HUES48 (cell line): ENCODE data around the gene BHLHE23.

Experiments used
- H3K27ac ChIP-seq: one replicate; pipeline ENCODE4 v1.7.0; 2013; ENCODE audit warnings: low read depth, low read length, inconsistent platforms
- H3K27me3 ChIP-seq: 2 replicates; pipeline ENCODE4 v1.6.1; 2013; ENCODE audit warnings: mild to moderate bottlenecking, low read length; ENCODE audit not compliant: control insufficient read depth, insufficient read depth
- H3K36me3 ChIP-seq: 2 replicates; pipeline ENCODE4 v1.6.1; 2013; ENCODE audit warnings: low read length; ENCODE audit not compliant: control insufficient read depth, insufficient read depth
- H3K4me1 ChIP-seq: 2 replicates; pipeline ENCODE4 v1.6.1; 2013; ENCODE audit warnings: mild to moderate bottlenecking, low read length; ENCODE audit not compliant: control insufficient read depth, insufficient read depth
- H3K4me3 ChIP-seq: 2 replicates; pipeline ENCODE4 v1.5.1; 2013; ENCODE audit warnings: mild to moderate bottlenecking, low read depth, low read length
- H3K9ac ChIP-seq: 2 replicates; pipeline ENCODE4 v1.6.1; 2013; ENCODE audit warnings: mild to moderate bottlenecking, low read depth, low read length, moderate library complexity
- H3K9me3 ChIP-seq: 2 replicates; pipeline ENCODE4 v1.6.1; 2013; ENCODE audit warnings: low read length; ENCODE audit not compliant: control insufficient read depth, insufficient read depth

Gene BHLHE23

DNA sequence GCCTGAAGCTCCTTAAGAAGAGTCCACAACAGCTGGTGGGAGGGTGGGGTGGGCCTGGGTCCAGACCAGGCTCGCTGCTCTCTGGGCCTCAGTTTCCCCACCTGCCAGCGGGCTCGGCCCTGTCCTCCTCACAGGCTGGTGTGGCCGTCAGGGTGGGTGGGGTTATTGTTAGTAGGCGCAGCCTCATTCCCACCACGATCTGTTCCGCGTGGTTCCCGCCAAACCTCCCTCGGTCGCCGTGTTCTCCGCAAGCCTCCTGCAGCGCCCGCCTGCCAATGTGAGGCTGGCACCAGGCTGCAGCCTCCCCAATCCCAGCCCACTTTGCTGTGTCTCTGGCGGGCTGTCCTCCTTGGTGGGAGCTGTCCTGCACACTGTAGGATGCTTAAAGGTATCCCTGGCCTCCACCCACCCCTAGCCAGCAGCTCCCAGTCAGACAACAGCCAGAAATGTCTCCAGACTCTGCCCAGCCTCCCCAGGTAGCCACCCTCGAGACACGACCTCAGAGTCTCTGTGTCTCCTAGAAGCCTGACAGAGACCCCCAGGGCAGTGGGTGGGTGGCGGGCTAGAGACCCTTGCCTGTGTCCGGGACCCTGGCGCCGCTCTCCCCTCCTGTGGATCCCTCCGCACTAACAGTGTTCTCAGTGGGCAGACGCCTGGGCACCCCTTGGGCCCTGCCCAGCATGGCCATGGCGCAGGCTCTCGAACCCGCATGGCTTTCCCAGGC, 39.0 kb downstream of the BHLHE23 start:
- H3K27me3 ChIP-seq, result peaks cover 6% of the 10 kb centered on the region
- no peak overlapping the region for H3K9ac ChIP-seq
- no peaks in the 10 kb centered on the region for H3K4me1 ChIP-seq
- H3K27ac ChIP-seq, result no peak overlapping the region
- H3K4me3 ChIP-seq, result no peak overlapping the region
- H3K36me3 ChIP-seq, result 0 out of 2 replicates have a peak, but pooled peaks cover 9% of the 10 kb centered on the region
- H3K9me3 ChIP-seq, result no peaks in the 10 kb centered on the region

DNA sequence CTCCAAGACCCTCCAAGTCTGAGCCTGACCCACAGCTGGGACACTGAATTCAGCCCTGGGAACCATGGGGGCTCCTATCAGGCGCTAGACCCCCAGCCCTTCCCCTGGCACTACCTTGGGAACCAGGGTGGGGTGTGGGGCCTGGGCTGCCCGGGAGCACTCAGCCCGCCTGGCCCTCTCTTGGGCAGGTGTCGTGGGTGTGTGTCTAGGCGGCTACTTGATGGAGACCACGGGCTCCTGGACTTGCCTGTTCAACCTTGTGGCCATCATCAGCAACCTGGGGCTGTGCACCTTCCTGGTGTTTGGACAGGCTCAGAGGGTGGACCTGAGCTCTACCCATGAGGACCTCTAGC, 39.6 kb downstream of the BHLHE23 start:
- Histone ChIP-seq H3K27me3 (peaks cover 1% of the 10 kb centered on the region; the same call in 1 of the 2 replicates), H3K9ac (no peak overlapping the region), H3K9me3 (no peaks in the 10 kb centered on the region), H3K4me3 (no peak overlapping the region), H3K36me3 (peaks cover 15% of the 10 kb centered on the region; the same call in 1 of the 2 replicates), H3K27ac (no peak overlapping the region), H3K4me1 (no peaks in the 10 kb centered on the region)

DNA sequence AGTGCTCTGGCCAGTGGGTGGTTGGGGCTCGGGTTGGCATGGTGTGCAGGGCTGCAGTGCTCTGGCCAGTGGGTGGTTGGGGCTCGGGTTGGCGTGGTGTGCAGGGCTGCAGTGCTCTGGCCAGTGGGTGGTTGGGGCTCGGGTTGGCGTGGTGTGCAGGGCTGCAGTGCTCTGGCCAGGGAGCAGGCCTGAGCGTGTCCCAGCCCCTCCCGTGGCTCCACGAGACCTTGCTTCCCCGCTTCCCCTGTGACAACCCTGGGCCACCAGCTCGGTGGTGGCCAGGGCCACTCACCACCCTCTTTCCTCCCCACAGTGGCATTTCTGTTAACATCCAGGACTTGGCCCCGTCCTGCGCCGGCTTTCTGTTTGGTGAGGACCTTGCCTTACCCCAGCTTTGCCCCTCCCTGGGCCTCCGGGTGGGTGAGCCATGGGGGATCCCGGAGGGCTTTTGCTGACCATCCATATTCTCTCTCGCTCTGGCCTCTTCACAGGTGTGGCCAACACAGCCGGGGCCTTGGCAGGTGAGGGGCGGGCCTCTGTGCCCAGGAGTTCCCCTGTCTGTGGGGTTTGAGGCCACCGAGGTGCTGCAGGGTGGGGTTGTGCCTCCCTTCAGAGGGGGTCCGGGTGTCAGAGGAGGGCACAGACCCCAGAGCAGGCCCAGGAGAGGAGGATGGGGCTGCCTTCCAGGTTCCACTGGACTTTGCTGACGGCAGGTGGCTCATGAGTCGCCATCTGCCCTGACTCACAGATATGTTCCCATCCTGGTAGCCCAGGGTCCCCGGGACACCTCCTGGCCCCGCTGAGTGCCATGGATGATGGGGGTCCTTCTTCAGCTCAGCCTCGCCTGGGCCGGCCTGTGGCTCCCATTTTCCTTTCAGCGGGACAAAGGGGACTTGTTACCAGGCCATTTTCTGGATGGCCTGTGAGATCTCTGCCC, 40.3 kb downstream of the BHLHE23 start:
- H3K9ac ChIP-seq, result no peak overlapping the region
- peaks cover 18% of the 10 kb centered on the region; the same call in 1 of the 2 replicates for H3K36me3 ChIP-seq
- H3K27me3 ChIP-seq, result no peaks in the 10 kb centered on the region
- H3K4me3 ChIP-seq, result no peak overlapping the region
- no peak overlapping the region for H3K27ac ChIP-seq
- no peaks in the 10 kb centered on the region for H3K4me1 ChIP-seq
- H3K9me3 ChIP-seq, result no peaks in the 10 kb centered on the region

DNA sequence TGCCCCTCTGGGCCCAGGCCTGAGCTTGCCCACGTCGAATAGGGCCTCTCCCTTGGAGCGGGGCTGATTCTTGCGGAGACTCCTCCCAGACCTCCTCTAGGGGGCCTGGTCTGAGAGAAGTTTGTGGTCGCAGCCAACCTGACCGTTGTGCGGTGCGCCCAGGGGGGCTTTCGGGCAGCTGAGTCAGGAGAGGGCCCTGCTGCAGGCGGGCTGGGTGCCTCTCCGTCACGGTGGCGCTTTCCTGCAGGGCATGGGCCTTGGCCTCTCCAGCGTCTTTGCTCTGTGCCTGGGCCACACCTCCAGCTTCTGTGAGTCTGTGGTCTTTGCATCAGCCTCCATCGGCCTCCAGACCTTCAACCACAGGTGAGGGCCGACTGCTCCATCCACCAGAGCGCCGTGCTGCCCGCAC, 41.4 kb downstream of the BHLHE23 start:
- no peaks in the 10 kb centered on the region for H3K4me1 ChIP-seq
- no peaks in the 10 kb centered on the region for H3K9me3 ChIP-seq
- H3K27me3 ChIP-seq, result no peaks in the 10 kb centered on the region
- no peak overlapping the region for H3K9ac ChIP-seq
- no peak overlapping the region for H3K4me3 ChIP-seq
- peaks cover 18% of the 10 kb centered on the region; the same call in 1 of the 2 replicates for H3K36me3 ChIP-seq
- no peak overlapping the region for H3K27ac ChIP-seq

DNA sequence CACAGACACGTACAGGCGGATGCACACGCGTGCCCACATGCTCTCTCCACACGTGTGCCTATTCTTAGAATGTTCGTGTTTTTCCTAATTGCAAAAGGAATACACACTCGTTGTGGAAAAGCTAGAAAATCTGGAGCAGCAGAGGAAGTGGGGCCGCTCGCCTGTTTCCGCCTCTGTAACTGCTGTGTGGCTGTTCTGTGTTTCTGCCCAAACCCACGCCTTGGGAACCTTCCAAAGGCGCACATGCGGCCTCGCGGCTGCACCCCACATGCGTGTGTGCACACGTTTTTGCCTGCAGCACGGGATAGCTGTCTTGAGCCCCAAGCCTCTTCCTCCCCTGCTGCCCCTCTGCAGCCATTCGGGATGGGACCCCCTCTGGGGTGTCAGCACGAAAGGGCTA, 42.1 kb downstream of the BHLHE23 start:
- Histone ChIP-seq H3K27me3 (no peaks in the 10 kb centered on the region), H3K4me3 (no peak overlapping the region), H3K4me1 (no peaks in the 10 kb centered on the region), H3K9me3 (no peaks in the 10 kb centered on the region), H3K36me3 (peaks cover 18% of the 10 kb centered on the region; the same call in 1 of the 2 replicates), H3K9ac (no peak overlapping the region), H3K27ac (no peak overlapping the region)

DNA sequence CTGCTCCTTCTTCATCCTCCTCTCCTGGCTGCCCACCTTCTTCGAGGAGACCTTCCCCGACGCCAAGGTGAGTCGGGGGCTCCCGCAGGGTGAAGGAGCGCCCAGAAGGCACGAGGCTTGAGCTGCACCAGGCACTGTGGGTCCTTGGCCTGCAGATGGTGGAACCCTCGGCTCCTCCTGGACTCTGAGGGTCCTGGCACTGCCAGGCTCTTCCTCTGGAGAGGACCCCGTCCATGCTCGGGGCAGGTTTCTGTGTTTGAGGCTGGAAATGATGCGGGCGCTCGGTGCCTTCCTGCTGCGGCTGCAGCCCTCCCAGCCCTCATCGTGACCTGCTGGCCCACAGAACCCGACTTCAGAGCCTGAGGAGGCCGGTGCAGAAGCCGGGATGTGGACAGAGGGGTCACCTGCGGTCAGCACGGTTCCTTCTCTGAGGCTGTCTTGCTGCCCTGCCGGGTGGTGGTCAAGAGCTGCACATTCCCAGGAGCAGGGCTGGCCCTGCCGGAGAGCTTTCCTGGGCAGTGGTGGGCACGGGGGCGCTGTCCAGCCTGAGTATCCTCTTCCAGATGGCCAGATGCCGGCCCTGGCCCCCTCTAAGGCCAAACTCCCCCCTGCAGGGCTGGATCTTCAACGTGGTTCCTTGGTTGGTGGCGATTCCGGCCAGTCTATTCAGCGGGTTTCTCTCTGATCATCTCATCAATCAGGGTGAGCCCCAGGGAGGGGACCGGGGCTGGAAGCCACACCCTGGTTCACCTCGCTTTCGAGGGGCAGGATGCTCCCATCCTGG, 43.0 kb downstream of the BHLHE23 start:
- Histone ChIP-seq H3K9ac (no peak overlapping the region), H3K36me3 (peaks cover 18% of the 10 kb centered on the region; the same call in 1 of the 2 replicates), H3K27me3 (no peaks in the 10 kb centered on the region), H3K4me3 (no peak overlapping the region), H3K9me3 (no peaks in the 10 kb centered on the region), H3K27ac (no peak overlapping the region), H3K4me1 (no peaks in the 10 kb centered on the region)

DNA sequence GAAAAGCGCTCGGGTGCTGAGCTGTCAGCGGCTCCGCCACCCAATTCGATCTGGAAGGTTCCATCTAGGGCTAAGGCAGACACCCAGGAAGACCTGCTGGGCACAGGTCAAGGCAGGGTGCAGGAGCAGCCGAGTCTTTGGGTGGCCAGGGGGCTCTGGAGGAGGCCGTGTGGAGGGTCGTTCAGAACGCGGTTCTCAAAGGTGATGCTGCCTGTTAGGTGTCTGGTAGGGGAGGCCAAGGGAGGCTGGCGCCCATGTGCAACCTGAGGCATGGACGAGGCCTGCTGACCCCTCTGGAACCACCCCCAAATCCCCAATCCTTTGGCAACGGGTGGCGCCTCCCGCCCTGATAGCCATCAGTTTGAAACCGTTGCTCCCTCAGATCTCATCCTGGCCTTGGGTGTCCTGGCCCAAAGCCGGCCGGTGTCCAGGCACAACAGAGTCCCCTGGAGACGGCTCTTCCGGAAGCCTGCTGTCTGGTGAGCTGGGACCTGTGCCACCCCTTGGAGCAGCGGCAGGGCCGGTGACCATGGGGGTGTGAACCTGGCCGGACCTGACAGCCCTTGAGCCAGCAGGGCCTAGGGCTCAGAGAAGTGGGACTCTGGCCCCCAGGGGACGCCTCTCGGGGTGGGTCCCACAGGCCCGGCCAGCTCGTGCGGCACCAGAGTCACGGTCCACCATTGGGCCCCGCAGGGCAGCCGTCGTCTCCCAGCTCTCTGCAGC, 43.7 kb downstream of the BHLHE23 start:
- Histone ChIP-seq H3K4me3 (no peak overlapping the region), H3K27me3 (no peaks in the 10 kb centered on the region), H3K4me1 (no peaks in the 10 kb centered on the region), H3K27ac (no peak overlapping the region), H3K9ac (no peak overlapping the region), H3K36me3 (peaks cover 19% of the 10 kb centered on the region; the same call in 1 of the 2 replicates), H3K9me3 (no peaks in the 10 kb centered on the region)

DNA sequence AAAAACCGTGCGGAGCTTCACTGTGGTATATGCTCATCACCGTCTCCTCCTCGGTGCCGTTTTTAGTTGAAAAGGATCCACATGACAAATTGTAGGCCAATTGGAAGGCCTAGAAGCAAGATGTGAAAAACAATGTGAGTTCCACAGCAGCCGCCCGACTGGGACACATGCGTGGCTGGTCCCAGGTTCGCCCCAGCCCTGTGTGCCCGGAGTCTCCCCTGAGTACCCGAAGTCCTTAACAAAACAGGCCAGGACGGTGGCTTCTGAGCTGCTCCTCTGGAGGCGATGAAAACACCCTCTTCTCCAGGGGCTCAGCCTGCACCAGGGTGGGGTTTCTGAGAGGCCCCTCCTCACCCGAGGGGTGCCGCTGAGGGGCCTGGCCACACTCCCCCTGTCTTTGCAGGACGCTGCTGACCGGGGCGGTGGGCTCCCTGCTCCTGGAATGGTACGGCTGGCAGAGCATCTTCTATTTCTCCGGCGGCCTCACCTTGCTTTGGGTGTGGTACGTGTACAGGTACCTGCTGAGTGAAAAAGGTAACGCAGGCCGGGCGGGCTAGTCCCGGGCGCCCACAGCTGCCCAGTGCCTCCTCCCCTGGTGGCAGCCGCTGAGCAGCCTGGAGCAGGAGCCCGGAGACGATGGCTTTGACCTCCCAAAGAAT, 44.4 kb downstream of the BHLHE23 start:
- Histone ChIP-seq H3K9me3 (no peaks in the 10 kb centered on the region), H3K4me3 (no peak overlapping the region), H3K36me3 (peaks cover 26% of the 10 kb centered on the region), H3K27ac (no peak overlapping the region), H3K9ac (no peak overlapping the region), H3K27me3 (no peaks in the 10 kb centered on the region), H3K4me1 (no peaks in the 10 kb centered on the region)

DNA sequence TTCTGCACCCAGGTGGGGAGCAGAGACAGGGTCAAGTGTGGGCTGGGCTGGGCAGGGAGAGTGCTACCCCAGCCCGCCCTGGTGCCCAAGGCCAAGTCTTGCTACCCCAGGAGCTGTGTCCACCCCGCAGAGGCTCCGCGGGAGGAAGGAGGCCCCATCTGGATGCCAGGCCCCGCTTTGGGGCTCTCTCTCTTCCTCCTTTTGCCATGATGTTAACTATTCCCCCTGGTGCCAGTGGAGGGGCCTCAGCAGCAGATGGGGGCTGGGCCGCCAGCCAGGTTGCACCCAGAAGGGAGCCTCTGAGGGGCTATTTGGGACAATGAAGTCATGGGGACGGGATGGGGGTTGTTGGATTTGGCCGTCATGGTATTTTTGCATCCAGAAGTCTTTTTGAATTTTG, 45.0 kb downstream of the BHLHE23 start:
- H3K9ac ChIP-seq, result no peak overlapping the region
- H3K27me3 ChIP-seq, result no peaks in the 10 kb centered on the region
- H3K36me3 ChIP-seq, result peaks cover 29% of the 10 kb centered on the region
- no peak overlapping the region for H3K27ac ChIP-seq
- H3K4me1 ChIP-seq, result no peaks in the 10 kb centered on the region
- no peak overlapping the region for H3K4me3 ChIP-seq
- H3K9me3 ChIP-seq, result no peaks in the 10 kb centered on the region

DNA sequence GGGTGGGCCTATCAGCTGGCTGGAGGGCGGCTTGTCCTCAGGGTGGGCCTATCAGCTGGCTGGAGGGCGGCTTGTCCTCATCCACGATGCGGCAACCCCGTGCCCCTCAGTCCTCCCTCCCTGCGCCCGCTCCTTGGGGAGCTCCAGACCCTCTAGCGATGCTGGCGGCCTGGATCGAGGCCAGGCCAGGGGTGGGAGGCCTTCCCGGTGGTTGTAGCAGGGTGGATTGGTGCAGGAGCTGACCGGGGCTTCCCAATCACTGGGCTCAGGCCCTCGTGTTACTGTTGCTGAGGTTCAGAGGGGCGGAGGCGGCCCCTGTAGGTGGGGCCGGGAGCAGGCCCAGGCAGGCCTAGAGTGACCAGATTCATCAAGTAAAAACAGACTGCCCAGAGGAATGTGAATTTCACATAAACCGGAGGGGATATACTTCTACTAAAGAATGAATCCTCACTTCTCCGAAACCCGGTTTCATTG, 45.4 kb downstream of the BHLHE23 start:
- Histone ChIP-seq H3K27me3 (no peaks in the 10 kb centered on the region), H3K9me3 (no peaks in the 10 kb centered on the region), H3K4me3 (no peak overlapping the region), H3K9ac (no peak overlapping the region), H3K36me3 (peaks cover 33% of the 10 kb centered on the region), H3K27ac (no peak overlapping the region), H3K4me1 (no peaks in the 10 kb centered on the region)
